Activated CD4-positive, alpha-beta T cell treated with anti-CD3 and anti-CD28 coated beads, Interleukin-2, amount 50 U/mL, for 16 hours (primary cell): ENCODE measurements around the gene BPIFB1.

Experiments
- DNase-seq: peaks from one replicate; pipeline ENCODE4 v3.0.0-alpha.2; 2020

BPIFB1 gene

GRCh38 chr20:33301192-33301930 is 18.3 kb downstream of the BPIFB1 start:
- no peak for DNase-seq

GRCh38 chr20:33303595-33303994 is 20.6 kb downstream of the BPIFB1 start:
- no peak for DNase-seq

GRCh38 chr20:33304046-33304445 is 21.0 kb downstream of the BPIFB1 start:
- no peak for DNase-seq

GRCh38 chr20:33305589-33306057 is 22.6 kb downstream of the BPIFB1 start:
- no peak for DNase-seq

- DNase-seq: no peak
Observed at GRCh38 chr20:33306228-33306627, 23.2 kb downstream of the BPIFB1 start.

- no peak for DNase-seq
Observed at GRCh38 chr20:33306807-33307206, 23.8 kb downstream of the BPIFB1 start.

GRCh38 chr20:33308668-33309067 is 25.7 kb downstream of the BPIFB1 start:
- DNase-seq: no peak

- DNase-seq: no peak
Observed at GRCh38 chr20:33309631-33310030, 26.6 kb downstream of the BPIFB1 start.

- no peak for DNase-seq
Observed at GRCh38 chr20:33310327-33310899, 27.4 kb downstream of the BPIFB1 start.

GRCh38 chr20:33311011-33311410 is 28.0 kb downstream of the BPIFB1 start:
- no peak for DNase-seq

- DNase-seq: no peak
Observed at GRCh38 chr20:33311996-33312395, 29.0 kb downstream of the BPIFB1 start.

GRCh38 chr20:33312583-33312982 is 29.6 kb downstream of the BPIFB1 start:
- no peak for DNase-seq

- no peak for DNase-seq
Observed at GRCh38 chr20:33313686-33314314, 30.8 kb downstream of the BPIFB1 start.

- DNase-seq: no peak
Observed at GRCh38 chr20:33316343-33316742, 33.3 kb downstream of the BPIFB1 start.

GRCh38 chr20:33316958-33317357 is 33.9 kb downstream of the BPIFB1 start:
- no peak for DNase-seq

GRCh38 chr20:33317424-33318095 is 34.5 kb downstream of the BPIFB1 start:
- DNase-seq: no peak

- DNase-seq: no peak
Observed at GRCh38 chr20:33318096-33318429, 35.0 kb downstream of the BPIFB1 start.

GRCh38 chr20:33320006-33320405 is 37.0 kb downstream of the BPIFB1 start:
- DNase-seq: no peak

- DNase-seq: no peak
Observed at GRCh38 chr20:33322456-33322855, 39.4 kb downstream of the BPIFB1 start.

- DNase-seq: no peak
Observed at GRCh38 chr20:33323236-33323635, 40.2 kb downstream of the BPIFB1 start.

- no peak for DNase-seq
Observed at GRCh38 chr20:33325350-33325749, 42.3 kb downstream of the BPIFB1 start.

GRCh38 chr20:33328157-33329137 is 45.4 kb downstream of the BPIFB1 start:
- no peak for DNase-seq
